ENCODE results near the gene VPS41. TPM values are rescaled to one million over a fixed set of nuclear protein-coding genes. Genes with fewer than 3 reads are reported as not detected.
A peak's percentile ranks its signal among the peaks of the same experiment; 100 is the strongest.

The VPS41 gene
- total RNA-seq, 1 donor from 2014 or later, result 108 TPM

DNA sequence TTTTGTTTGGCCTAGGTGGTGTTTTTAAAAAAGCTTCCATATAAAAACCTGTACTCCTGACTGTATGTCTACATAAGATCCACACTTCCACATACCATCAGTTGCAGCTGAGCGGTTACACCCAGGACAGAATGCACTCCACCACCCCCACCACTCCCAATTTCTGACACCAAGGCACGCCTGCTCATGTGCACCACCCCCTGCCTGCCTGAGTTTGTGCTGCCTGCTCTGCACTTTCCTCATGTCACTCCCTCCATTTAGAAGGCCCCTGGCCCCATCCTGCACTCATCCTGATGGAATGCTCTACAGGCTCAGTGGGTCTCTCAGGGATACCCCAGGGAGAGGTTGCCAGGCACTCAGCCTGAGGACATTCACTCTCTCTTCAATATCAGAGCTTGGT lies 6.5 kb downstream of the VPS41 start:
- H3K27ac Mint-ChIP-seq (ENCODE audit: unreplicated experiment), result no peak overlapping the region
- peaks cover 18% of the 10 kb centered on the region for H3K4me1 Mint-ChIP-seq (ENCODE audit: low read depth, unreplicated experiment)
- H3K9me3 Mint-ChIP-seq (ENCODE audit: unreplicated experiment), result no peaks in the 10 kb centered on the region
- peak; percentile 16 for DNase-seq
- TF ChIP-seq, protein P1, sequence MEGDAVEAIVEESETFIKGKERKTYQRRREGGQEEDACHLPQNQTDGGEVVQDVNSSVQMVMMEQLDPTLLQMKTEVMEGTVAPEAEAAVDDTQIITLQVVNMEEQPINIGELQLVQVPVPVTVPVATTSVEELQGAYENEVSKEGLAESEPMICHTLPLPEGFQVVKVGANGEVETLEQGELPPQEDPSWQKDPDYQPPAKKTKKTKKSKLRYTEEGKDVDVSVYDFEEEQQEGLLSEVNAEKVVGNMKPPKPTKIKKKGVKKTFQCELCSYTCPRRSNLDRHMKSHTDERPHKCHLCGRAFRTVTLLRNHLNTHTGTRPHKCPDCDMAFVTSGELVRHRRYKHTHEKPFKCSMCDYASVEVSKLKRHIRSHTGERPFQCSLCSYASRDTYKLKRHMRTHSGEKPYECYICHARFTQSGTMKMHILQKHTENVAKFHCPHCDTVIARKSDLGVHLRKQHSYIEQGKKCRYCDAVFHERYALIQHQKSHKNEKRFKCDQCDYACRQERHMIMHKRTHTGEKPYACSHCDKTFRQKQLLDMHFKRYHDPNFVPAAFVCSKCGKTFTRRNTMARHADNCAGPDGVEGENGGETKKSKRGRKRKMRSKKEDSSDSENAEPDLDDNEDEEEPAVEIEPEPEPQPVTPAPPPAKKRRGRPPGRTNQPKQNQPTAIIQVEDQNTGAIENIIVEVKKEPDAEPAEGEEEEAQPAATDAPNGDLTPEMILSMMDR (IDR thresholded peaks at IDR 0.05; ENCODE audit: partially characterized antibody, unreplicated experiment), result no peak
- H3K36me3 Mint-ChIP-seq (ENCODE audit: unreplicated experiment), result no peaks in the 10 kb centered on the region
- H3K4me3 Mint-ChIP-seq (ENCODE audit: unreplicated experiment), result no peak overlapping the region
- no peaks in the 10 kb centered on the region for H3K27me3 Mint-ChIP-seq (ENCODE audit: unreplicated experiment)

DNA sequence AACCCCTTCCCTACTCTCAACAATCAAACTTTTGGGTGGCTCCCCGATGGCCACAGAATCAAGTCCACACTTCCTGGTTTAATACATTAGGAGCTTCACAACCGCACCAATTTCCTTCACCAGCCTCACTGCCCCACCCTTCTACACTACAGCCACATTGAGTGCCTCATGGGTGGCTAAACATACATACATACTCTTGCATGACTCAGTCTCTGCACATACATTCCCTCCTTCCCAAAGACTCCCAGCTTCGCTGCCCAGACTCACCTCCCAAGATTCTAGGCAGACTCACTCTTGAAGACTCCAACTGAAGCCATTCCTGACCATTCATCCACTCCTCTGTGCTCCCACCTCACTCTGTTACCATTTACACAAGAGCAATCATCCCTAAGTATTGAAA lies 15.9 kb downstream of the VPS41 start:
- Mint-ChIP-seq H3K36me3 (ENCODE audit: unreplicated experiment) (no peaks in the 10 kb centered on the region), H3K9me3 (ENCODE audit: unreplicated experiment) (no peaks in the 10 kb centered on the region), H3K4me3 (ENCODE audit: unreplicated experiment) (no peak overlapping the region), H3K4me1 (ENCODE audit: low read depth, unreplicated experiment) (no peaks in the 10 kb centered on the region), H3K27ac (ENCODE audit: unreplicated experiment) (no peak overlapping the region), H3K27me3 (ENCODE audit: unreplicated experiment) (peaks cover 2% of the 10 kb centered on the region)
- DNase-seq, result no peak
- TF ChIP-seq, protein P1 (IDR thresholded peaks at IDR 0.05; ENCODE audit: partially characterized antibody, unreplicated experiment), result no peak

DNA sequence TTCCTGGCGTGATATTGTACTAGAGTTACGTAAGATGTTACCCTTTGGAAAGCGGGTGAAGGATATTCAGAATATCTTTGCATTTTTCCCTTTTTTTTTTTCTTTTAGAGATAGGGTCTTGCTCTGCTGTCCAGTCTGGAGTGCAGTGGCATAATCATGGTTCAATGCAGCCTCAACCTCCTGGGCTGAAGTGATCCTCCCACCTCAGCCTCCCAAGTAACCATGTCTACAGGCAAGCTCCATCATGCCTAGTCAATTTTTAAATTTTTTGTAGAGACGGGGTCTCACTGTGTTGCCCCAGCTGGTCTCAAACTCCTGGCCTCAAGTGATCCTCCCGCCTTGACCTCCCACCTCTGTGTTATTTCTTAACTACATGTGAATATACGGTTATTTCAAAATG lies 18.4 kb downstream of the VPS41 start:
- Mint-ChIP-seq H3K36me3 (ENCODE audit: unreplicated experiment) (peaks cover 4% of the 10 kb centered on the region), H3K4me3 (ENCODE audit: unreplicated experiment) (no peak overlapping the region), H3K27me3 (ENCODE audit: unreplicated experiment) (peaks cover 1% of the 10 kb centered on the region), H3K27ac (ENCODE audit: unreplicated experiment) (no peak overlapping the region), H3K4me1 (ENCODE audit: low read depth, unreplicated experiment) (no peaks in the 10 kb centered on the region), H3K9me3 (ENCODE audit: unreplicated experiment) (no peaks in the 10 kb centered on the region)
- TF ChIP-seq, protein P1 (IDR thresholded peaks at IDR 0.05; ENCODE audit: partially characterized antibody, unreplicated experiment), result no peak
- DNase-seq, result no peak

GRCh38 chr7:38889872-38890432 lies 19.0 kb downstream of the VPS41 start:
- Mint-ChIP-seq H3K36me3 (ENCODE audit: unreplicated experiment) (peaks cover 7% of the 10 kb centered on the region), H3K27me3 (ENCODE audit: unreplicated experiment) (no peaks in the 10 kb centered on the region), H3K27ac (ENCODE audit: unreplicated experiment) (no peak overlapping the region), H3K9me3 (ENCODE audit: unreplicated experiment) (no peaks in the 10 kb centered on the region), H3K4me1 (ENCODE audit: low read depth, unreplicated experiment) (no peaks in the 10 kb centered on the region), H3K4me3 (ENCODE audit: unreplicated experiment) (no peak overlapping the region)
- TF ChIP-seq, protein P1 (IDR thresholded peaks at IDR 0.05; ENCODE audit: partially characterized antibody, unreplicated experiment), result peak; percentile 78
- DNase-seq, result no peak

DNA sequence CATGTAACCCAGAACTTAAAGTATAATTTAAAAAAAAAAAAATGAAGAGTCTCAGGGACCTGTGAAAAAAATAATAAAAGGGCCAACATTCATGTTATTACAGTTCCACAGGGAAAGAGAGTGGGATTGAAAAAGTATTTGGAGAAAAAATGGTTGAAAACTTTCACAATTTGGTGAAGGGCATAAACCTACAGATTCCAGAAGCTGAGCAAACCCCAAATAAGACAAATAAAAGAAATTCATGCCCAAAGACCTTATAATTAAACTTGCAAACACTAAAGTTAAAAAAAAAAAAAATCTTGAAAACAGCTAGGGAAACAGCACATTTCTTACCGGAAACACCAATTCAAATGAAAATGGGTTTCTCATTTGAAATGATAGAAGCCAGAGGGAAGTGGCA lies 19.9 kb downstream of the VPS41 start:
- no peak overlapping the region for H3K27ac Mint-ChIP-seq (ENCODE audit: unreplicated experiment)
- H3K27me3 Mint-ChIP-seq (ENCODE audit: unreplicated experiment), result no peaks in the 10 kb centered on the region
- no peaks in the 10 kb centered on the region for H3K4me1 Mint-ChIP-seq (ENCODE audit: low read depth, unreplicated experiment)
- TF ChIP-seq, protein P1 (IDR thresholded peaks at IDR 0.05; ENCODE audit: partially characterized antibody, unreplicated experiment), result no peak
- H3K9me3 Mint-ChIP-seq (ENCODE audit: unreplicated experiment), result no peaks in the 10 kb centered on the region
- H3K4me3 Mint-ChIP-seq (ENCODE audit: unreplicated experiment), result no peak overlapping the region
- no peak for DNase-seq
- H3K36me3 Mint-ChIP-seq (ENCODE audit: unreplicated experiment), result peaks cover 7% of the 10 kb centered on the region
